Activated CD8-positive, alpha-beta memory T cell treated with anti-CD3 and anti-CD28 coated beads for 36 hours (primary cell): Measurements from ENCODE around the gene CFB. TPM values are rescaled to one million over a fixed set of nuclear protein-coding genes. Genes with fewer than 3 reads are reported as not detected.
"Not testable (repeated sequence)": the region's sequence is repeated elsewhere in the genome, so short reads cannot be mapped to it uniquely, and the experiment has no call there.

Source experiments
- CTCF ChIA-PET: fragments of 350-600 bp; sonication (Branson Sonifier 250); formaldehyde crosslinking; loops from one replicate; lab custom pipeline; 2021; ENCODE audit warnings: antibody characterized with exemption; lab: Charles Lee
- POLR2A ChIA-PET: fragments of 350-600 bp; sonication (Branson Sonifier 250); formaldehyde crosslinking; loops from one replicate; lab custom pipeline; 2021; ENCODE audit warnings: antibody characterized with exemption; lab: Charles Lee
- total RNA-seq, 2 experiments: library from RNA; stranded (reverse); gene quantifications; one replicate each; pipeline ENCODE4 v1.2.3, GENCODE V29; 2021

Gene CFB
- total RNA-seq, 2 experiments from 2014 or later = not detected

DNA sequence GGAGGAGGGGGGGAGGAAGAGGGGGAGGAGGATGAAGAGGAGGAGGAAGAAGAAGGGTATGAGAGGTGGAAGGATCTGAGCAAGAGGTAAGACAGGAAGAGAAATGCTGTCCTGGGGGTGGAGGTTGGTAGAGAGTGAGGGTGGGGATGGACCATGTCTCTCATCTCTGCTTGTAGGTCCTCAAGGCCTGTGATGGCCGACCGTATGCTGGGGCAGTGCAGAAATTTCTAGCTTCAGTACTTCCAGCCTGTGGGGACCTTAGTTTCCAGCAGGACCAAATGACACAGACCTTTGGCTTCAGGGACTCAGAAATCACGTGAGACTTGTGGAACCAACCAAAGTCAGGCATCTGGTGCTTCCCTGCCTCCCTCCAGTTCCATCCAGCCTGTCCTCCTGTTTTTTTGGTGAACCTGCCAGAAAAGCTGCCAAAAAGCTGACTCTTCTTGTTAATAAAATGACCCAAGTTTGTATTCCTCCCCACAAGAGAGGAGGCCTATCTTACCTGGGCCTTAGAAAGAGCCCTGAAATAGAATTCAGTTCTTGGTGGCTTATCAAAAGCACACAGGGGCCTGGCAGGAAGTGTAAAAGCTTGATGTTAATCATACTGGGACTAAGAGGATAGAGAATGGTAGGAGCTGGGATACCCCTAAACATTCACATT lies 33.5 kb downstream of the CFB start:
- POLR2A ChIA-PET = no interaction called here

GRCh38 chr6:31980195-31980876 lies 34.4 kb downstream of the CFB start:
- POLR2A ChIA-PET, CTCF ChIA-PET: not testable (repeated sequence)

More for the DNA sequence above, 33.5 kb downstream of the CFB start:
- CTCF ChIA-PET = no interaction called here

DNA sequence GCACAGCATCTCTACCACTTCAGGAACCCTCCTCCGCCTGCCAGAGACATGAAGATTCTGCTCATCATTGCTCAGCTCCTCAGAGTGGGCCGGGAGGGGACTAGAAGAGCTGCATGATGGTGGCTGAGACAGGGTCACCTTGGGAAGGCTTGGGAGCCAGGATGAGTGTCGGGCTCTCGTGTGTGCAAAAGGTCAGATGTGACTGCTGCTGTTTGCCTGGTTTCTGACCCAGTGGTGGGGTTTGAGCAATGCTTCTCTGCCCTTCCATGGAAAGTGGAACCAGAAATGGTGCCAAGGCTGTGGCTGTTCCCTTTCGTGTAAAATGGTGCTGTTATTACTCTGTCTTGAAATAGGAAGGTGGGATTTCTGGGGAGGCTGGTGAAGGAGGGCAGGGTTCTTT lies 35.1 kb downstream of the CFB start:
- CTCF ChIA-PET, POLR2A ChIA-PET: not testable (repeated sequence)

GRCh38 chr6:31981744-31982143 lies 35.8 kb downstream of the CFB start, which contains the start of gene C4A:
TSS of gene C4A (plus strand) at chr6:31982057. CDS start at chr6:31982108, 51 bp downstream.
- CTCF ChIA-PET, POLR2A ChIA-PET: not testable (repeated sequence)

GRCh38 chr6:31989363-31989762 lies 43.5 kb downstream of the CFB start:
- CTCF ChIA-PET, POLR2A ChIA-PET: not testable (repeated sequence)

GRCh38 chr6:31994421-31994820 lies 48.5 kb downstream of the CFB start:
- CTCF ChIA-PET, POLR2A ChIA-PET: not testable (repeated sequence)

DNA sequence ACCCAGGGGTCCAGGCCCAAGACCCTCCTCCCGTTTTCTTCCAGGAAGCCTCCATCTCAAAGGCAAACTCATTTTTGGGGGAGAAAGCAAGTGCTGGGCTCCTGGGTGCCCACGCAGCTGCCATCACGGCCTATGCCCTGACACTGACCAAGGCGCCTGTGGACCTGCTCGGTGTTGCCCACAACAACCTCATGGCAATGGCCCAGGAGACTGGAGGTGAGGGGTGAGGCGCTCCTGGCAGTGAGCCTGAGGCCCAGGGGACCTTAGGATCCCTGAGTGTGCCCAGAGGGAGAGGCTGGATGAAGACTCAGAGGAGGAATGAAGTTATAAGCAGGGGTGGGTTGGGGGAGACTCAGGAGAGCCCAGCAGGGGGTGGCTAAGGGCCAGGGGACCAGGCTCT lies 50.5 kb downstream of the CFB start:
- POLR2A ChIA-PET, CTCF ChIA-PET: not testable (repeated sequence)

Other genes starting within 250 kb of the CFB start
- 10 to 100 TPM; 30.1 to 32.0 TPM for gene ABHD16A, start 242.8 kb upstream of the CFB start, total RNA-seq
- gene LY6G6F, start 239.2 kb upstream of the CFB start, total RNA-seq = not detected
- not detected for gene LY6G6D, start 230.7 kb upstream of the CFB start, total RNA-seq
- not detected for gene LY6G6C, start 224.3 kb upstream of the CFB start, total RNA-seq
- under 1 TPM in 1 of 2 experiments, not detected in 1; 0.06 TPM for gene MPIG6B, start 222.7 kb upstream of the CFB start, total RNA-seq
- 1 to 10 TPM; 4.6 to 4.9 TPM for gene DDAH2, start 216.8 kb upstream of the CFB start, total RNA-seq
- gene CLIC1, start 209.6 kb upstream of the CFB start, total RNA-seq = 100 to 1,000 TPM; 383 to 395 TPM
- gene MSH5, start 206.1 kb upstream of the CFB start, total RNA-seq = 10 to 100 TPM; 60.3 to 61.5 TPM
- 1 to 10 TPM; 7.6 to 8.6 TPM for gene SAPCD1, start 183.4 kb upstream of the CFB start, total RNA-seq
- gene VWA7, start 168.8 kb upstream of the CFB start, total RNA-seq = 1 to 10 TPM; 1.6 to 1.9 TPM
- gene VARS1, start 150.3 kb upstream of the CFB start, total RNA-seq = 100 to 1,000 TPM; 190 to 191 TPM
- 100 to 1,000 TPM; 154 to 166 TPM for gene LSM2, start 139.1 kb upstream of the CFB start, total RNA-seq
- 1 to 10 TPM; 2.6 to 2.7 TPM for gene HSPA1L, start 130.8 kb upstream of the CFB start, total RNA-seq
- 10 to 100 TPM; 62.0 to 63.9 TPM for gene HSPA1A, start 130.6 kb upstream of the CFB start, total RNA-seq
- gene HSPA1B, start 118.4 kb upstream of the CFB start, total RNA-seq = 10 to 100 TPM; 82.6 to 86.9 TPM
- 10 to 100 TPM; 15.9 to 17.4 TPM for gene NEU1, start 83.3 kb upstream of the CFB start, total RNA-seq
- not detected for gene SLC44A4, start 67.1 kb upstream of the CFB start, total RNA-seq
- 10 to 100 TPM; 67.4 to 67.8 TPM for gene EHMT2, start 48.4 kb upstream of the CFB start, total RNA-seq
- gene ZBTB12, start 44.0 kb upstream of the CFB start, total RNA-seq = 1 to 10 TPM; 3.3 to 3.6 TPM
- under 1 TPM; 0.59 to 0.82 TPM for gene C2, start 18.4 kb upstream of the CFB start, total RNA-seq
- 10 to 100 TPM; 80.0 to 85.7 TPM for gene NELFE, start 12.9 kb downstream of the CFB start, total RNA-seq
- gene SKIC2, start 13.1 kb downstream of the CFB start, total RNA-seq = 100 to 1,000 TPM; 106 to 109 TPM
- gene DXO, start 26.0 kb downstream of the CFB start, total RNA-seq = 10 to 100 TPM; 11.8 to 13.7 TPM
- gene C4A, start 36.0 kb downstream of the CFB start, total RNA-seq = 1 to 10 TPM; 3.0 to 3.7 TPM
- 1 to 10 TPM; 2.5 to 3.6 TPM for gene C4B, start 68.7 kb downstream of the CFB start, total RNA-seq
- gene CYP21A2, start 92.3 kb downstream of the CFB start, total RNA-seq = under 1 TPM; 0.23 to 0.44 TPM
- gene TNXB, start 163.2 kb downstream of the CFB start, total RNA-seq = 1 to 10 TPM; 1.1 to 1.3 TPM
- 10 to 100 TPM; 60.6 to 61.8 TPM for gene ATF6B, start 182.2 kb downstream of the CFB start, total RNA-seq
- gene FKBPL, start 184.2 kb downstream of the CFB start, total RNA-seq = 1 to 10 TPM; 6.7 to 7.1 TPM
- gene PRRT1, start 205.8 kb downstream of the CFB start, total RNA-seq = under 1 TPM; 0.61 TPM
- 10 to 100 TPM; 25.2 to 26.2 TPM for gene PPT2, start 208.0 kb downstream of the CFB start, total RNA-seq
- gene EGFL8, start 218.5 kb downstream of the CFB start, total RNA-seq = 10 to 100 TPM; 11.9 to 12.3 TPM
- gene AGPAT1, start 230.0 kb downstream of the CFB start, total RNA-seq = 10 to 100 TPM; 41.0 to 43.5 TPM
- 10 to 100 TPM; 58.4 to 58.9 TPM for gene RNF5, start 232.3 kb downstream of the CFB start, total RNA-seq
- gene AGER, start 238.2 kb downstream of the CFB start, total RNA-seq = 10 to 100 TPM; 10.5 to 15.2 TPM
- gene PBX2, start 244.1 kb downstream of the CFB start, total RNA-seq = 10 to 100 TPM; 53.9 to 59.3 TPM
- 10 to 100 TPM; 69.4 to 73.0 TPM for gene GPSM3, start 246.5 kb downstream of the CFB start, total RNA-seq